ENCODE results near the gene UVSSA. TPM values are rescaled to one million over a fixed set of nuclear protein-coding genes. Genes with fewer than 3 reads are reported as not detected.

UVSSA gene
- total RNA-seq, 1 donor from 2014 or later, result 32.4 TPM

DNA sequence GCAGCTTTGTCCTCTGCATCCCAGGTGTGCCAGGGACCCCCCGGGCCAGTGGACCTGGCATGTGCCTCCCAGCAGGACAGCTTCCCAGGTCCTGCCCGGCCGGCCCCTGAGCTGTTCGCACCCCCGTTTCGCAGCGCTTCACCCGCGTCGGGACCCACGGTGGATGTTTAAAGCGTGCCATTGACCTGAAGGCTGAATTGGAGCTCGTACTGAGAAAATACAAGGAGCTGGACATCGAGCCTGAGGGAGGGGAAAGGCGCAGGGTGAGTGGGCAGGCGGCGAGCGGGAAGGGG lies 7.9 kb downstream of the UVSSA start:
- Mint-ChIP-seq H3K27me3 (no peaks in the 10 kb centered on the region), H3K4me3 (no peak overlapping the region), H3K36me3 (no peaks in the 10 kb centered on the region), H3K27ac (no peak overlapping the region), H3K4me1 (ENCODE audit: unreplicated experiment) (peaks cover 8% of the 10 kb centered on the region), H3K9me3 (no peaks in the 10 kb centered on the region)
- TF ChIP-seq, protein P1, sequence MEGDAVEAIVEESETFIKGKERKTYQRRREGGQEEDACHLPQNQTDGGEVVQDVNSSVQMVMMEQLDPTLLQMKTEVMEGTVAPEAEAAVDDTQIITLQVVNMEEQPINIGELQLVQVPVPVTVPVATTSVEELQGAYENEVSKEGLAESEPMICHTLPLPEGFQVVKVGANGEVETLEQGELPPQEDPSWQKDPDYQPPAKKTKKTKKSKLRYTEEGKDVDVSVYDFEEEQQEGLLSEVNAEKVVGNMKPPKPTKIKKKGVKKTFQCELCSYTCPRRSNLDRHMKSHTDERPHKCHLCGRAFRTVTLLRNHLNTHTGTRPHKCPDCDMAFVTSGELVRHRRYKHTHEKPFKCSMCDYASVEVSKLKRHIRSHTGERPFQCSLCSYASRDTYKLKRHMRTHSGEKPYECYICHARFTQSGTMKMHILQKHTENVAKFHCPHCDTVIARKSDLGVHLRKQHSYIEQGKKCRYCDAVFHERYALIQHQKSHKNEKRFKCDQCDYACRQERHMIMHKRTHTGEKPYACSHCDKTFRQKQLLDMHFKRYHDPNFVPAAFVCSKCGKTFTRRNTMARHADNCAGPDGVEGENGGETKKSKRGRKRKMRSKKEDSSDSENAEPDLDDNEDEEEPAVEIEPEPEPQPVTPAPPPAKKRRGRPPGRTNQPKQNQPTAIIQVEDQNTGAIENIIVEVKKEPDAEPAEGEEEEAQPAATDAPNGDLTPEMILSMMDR (conservative IDR thresholded peaks at IDR 0.05), result no peak
- no peak for DNase-seq (ENCODE audit: extremely low spot score, unreplicated experiment)

DNA sequence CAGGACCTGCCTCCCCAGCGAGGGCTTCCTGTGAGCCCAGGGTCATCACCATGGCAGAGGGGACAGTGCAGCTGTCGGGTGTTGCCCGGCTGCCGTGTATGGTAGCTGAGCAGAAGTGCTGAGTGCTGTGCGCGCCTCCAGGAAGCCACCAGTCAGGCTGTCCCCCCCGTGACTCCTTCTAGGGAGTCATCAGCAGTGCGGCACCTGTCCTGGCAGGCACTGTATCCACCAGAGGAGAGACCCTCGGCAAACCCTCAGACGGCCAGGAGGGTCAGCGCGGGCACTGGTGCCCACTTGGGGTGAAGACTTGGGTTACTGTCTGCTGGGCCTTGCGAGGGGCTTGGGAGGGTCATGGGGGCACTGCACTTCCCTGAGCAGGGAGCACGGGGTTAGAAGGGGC lies 8.4 kb downstream of the UVSSA start:
- H3K27me3 Mint-ChIP-seq, result no peaks in the 10 kb centered on the region
- no peaks in the 10 kb centered on the region for H3K9me3 Mint-ChIP-seq
- H3K36me3 Mint-ChIP-seq, result no peaks in the 10 kb centered on the region
- H3K4me1 Mint-ChIP-seq (ENCODE audit: unreplicated experiment), result peaks cover 8% of the 10 kb centered on the region
- DNase-seq (ENCODE audit: extremely low spot score, unreplicated experiment), result no peak
- TF ChIP-seq, protein P1 (conservative IDR thresholded peaks at IDR 0.05), result no peak
- H3K27ac Mint-ChIP-seq, result peak overlapping the region; percentile 41
- H3K4me3 Mint-ChIP-seq, result no peak overlapping the region

DNA sequence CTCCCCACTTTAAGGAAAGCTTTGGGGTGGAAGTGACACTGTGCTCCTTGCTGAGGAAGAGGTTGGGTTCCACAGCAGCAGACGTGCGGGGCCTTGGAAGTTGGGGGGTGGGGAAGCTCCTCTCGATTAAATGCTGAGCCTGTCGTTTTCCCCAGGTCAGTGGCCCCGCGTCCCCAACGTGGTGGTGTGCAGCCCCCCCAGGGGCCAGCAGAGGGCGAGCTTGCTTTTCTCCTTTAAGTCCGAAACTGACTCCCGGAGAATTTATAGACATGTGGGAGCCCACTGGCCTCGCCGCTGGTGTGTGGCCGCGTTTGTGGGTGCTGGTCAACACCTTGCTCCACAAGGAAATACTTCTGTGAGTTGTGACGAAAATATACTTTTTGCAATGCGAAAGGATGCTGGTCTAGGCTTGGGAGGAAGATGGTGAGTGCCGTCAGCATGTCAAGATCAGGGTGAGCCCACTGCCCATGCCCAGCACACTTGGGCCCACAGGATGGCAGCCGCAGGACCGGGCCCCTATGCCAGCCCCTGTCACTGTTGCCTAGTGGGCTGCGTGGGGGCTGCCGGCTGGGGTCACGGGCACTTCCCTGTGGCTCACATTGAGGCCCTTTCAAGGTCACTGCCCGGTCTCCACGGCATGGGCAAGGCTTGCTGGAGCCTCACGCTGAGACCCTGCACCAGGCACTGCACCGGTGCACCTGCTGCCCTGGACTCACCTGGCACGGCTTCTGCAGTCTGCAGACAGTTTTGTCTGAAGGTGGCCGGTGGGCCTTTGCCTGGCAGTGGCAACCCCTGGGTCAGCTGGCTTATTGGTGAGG lies 9.4 kb downstream of the UVSSA start:
- Mint-ChIP-seq H3K4me1 (ENCODE audit: unreplicated experiment) (peaks cover 8% of the 10 kb centered on the region), H3K36me3 (no peaks in the 10 kb centered on the region), H3K27me3 (no peaks in the 10 kb centered on the region), H3K27ac (peak overlapping the region; percentile 46), H3K9me3 (no peaks in the 10 kb centered on the region), H3K4me3 (no peak overlapping the region)
- TF ChIP-seq, protein P1 (conservative IDR thresholded peaks at IDR 0.05), result peak; percentile 91
- no peak for DNase-seq (ENCODE audit: extremely low spot score, unreplicated experiment)

DNA sequence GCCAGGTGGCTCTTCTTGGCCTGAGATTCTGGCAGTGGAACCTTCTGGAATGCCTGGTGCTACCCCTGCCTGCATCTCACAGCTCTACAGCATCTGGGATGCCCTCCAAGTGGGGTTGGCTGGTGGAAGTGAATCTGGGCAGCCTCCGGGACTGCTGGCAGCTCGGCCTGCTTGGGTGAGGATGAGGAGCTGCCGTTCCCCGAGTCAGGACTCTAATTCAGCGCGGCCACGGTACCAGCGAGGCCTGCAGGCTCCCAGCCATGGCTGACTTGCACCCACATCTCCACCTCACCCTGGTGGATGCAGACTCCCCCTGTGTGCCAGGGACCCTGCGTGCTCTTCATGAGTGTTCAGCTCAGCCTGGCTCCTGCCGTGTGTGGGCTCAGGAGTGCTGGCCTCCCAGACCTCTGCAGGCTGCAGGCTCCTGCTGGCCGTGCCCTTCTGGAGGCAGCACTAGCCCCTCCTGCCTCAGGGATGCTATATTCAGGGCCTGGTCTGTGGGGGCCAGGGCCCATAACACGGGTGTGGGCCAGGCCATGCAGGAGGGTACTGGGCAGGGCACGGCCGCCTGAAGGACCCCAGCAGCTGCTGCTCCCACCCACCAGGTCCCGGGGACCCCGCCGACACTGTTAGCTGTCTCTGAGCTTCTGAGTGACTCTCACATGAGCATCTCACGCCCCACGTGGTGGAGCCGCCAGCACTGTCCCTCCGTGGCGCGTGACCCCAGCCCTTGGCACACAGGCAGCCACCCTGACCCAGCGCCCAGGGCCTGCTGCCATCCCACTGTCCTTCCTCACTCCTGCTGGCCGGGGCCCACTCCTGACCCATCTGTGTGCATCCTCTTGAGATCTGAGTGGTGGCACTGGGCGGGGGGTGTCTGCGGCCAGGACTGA lies 10.6 kb downstream of the UVSSA start:
- Mint-ChIP-seq H3K4me3 (no peak overlapping the region), H3K4me1 (ENCODE audit: unreplicated experiment) (peaks cover 4% of the 10 kb centered on the region)

DNA sequence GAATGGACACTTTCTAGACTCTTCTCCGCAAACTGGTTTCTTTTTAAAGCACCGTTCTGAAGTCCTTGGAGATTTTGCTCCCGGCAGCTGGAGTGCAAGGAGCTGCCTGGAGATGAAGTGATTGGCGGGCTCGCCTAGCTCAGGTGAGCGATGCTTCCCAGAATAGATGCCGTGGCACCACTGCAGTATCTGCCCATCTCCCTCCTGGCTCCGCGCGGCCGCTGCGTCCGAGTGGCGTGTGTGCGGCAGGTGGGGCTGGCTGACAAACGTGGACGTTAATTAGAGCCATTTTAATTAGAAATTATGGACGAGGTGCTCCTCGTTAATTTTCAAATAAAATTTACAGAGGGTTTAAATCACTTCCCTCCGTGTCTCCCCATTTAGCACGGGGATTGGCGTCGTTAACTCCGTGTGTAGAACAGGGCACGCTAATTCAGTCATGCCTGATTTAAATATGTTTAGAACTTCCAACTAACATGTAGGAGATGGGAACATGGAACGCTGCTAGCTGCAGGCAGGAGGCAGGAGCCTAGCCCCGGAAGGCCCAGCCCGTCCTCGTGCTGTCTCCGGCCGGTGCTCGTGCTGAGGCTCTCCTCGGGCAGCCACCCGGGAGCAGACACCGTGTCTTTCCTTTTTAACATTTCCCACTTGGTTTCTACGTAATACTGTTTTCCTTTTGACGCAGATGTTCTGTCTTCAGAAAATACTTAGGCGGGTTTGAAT lies 11.6 kb downstream of the UVSSA start:
- no peaks in the 10 kb centered on the region for H3K9me3 Mint-ChIP-seq
- H3K27ac Mint-ChIP-seq, result no peak overlapping the region
- H3K27me3 Mint-ChIP-seq, result no peaks in the 10 kb centered on the region
- H3K36me3 Mint-ChIP-seq, result no peaks in the 10 kb centered on the region
- TF ChIP-seq, protein P1 (conservative IDR thresholded peaks at IDR 0.05), result no peak
- no peak for DNase-seq (ENCODE audit: extremely low spot score, unreplicated experiment)
- peaks cover 4% of the 10 kb centered on the region for H3K4me1 Mint-ChIP-seq (ENCODE audit: unreplicated experiment)
- no peak overlapping the region for H3K4me3 Mint-ChIP-seq

More for the DNA sequence above, 10.6 kb downstream of the UVSSA start:
- DNase-seq (ENCODE audit: extremely low spot score, unreplicated experiment), result no peak
- Mint-ChIP-seq H3K9me3 (no peaks in the 10 kb centered on the region), H3K36me3 (no peaks in the 10 kb centered on the region), H3K27me3 (no peaks in the 10 kb centered on the region), H3K27ac (no peak overlapping the region)
- TF ChIP-seq, protein P1 (conservative IDR thresholded peaks at IDR 0.05), result no peak

Measured in type B pancreatic cell (in vitro differentiated cells).